LNCAP (cell line): ENCODE measurements around the gene PIP5K1B.
A peak's percentile ranks its signal among the peaks of the same experiment; 100 is the strongest.

Experiments used
- CTCF ChIP-seq: fragments of 450-650 bp; IDR thresholded peaks from 2 replicates; pipeline ENCODE4 v1.5.1; 2017; ENCODE audit warnings: mild to moderate bottlenecking

The PIP5K1B gene

DNA sequence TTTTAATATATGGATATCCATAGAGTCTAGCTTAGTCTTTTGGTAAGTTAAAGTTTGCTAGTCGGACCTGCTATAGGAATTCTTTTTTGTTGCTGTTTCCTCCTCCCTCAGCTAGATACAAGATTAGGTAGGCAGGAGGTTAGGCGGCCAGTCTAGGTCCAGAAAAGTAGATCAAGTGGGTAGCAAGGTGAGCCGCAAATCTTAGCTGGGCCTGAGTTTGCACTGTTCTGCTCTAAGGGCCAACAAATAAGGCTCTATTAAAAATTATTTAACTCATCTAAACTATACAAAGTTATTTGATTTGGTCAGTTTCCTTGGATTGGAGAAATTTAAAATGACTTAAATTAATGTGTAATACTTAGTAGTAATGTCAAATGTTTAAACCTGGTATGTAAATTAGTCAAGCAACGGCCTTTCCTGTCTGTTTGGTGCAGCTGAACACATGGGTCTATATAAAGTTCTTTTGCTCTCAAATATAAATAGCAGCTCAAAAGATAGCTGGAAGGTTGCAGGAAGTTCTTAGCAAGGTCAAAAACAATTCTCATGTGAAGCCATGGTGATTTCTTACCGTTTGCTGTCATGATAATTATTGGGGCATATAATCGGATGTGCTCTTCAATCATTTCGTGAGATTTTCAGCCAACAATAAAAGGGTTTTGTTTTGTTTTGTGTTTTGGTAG is 236.9 kb downstream of the PIP5K1B start:
- TF ChIP-seq CTCF = no peak

GRCh38 chr9:68942790-68943189 is 237.8 kb downstream of the PIP5K1B start:
- TF ChIP-seq CTCF = no peak

GRCh38 chr9:68947015-68947414 is 242.0 kb downstream of the PIP5K1B start:
- no peak for TF ChIP-seq CTCF

- no peak for TF ChIP-seq CTCF
Observed at GRCh38 chr9:68947842-68948569, 243.0 kb downstream of the PIP5K1B start.

- TF ChIP-seq CTCF = peak; percentile 46
Observed at GRCh38 chr9:68949271-68950000, 244.4 kb downstream of the PIP5K1B start.

- no peak for TF ChIP-seq CTCF
Observed at GRCh38 chr9:68950188-68950587, 245.1 kb downstream of the PIP5K1B start.

GRCh38 chr9:68950689-68951088 is 245.6 kb downstream of the PIP5K1B start:
- TF ChIP-seq CTCF = no peak
